ENCODE data around the gene PARP16.

PARP16 gene

DNA sequence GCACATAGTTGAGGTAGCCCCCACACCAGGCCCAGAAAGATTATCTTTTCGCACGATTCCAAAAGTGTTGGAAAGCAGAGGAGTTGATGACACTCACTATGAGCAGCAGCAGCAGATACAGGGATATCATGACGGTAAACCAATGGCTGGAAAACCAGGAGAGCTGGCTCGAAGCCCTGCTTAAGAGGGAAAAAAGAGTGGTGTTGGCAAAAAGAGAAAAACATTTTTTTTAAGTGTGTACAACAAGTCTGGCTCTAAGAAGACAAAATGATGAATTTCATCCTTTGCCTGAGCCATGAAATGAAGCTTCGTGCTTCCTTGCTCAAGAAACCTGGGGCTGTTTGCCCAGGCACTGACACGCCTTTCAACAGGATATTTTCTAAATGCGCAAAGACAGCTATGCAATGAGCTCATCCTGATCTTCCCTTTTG lies 27.3 kb downstream of the PARP16 start:
- peak overlapping the region; percentile 86 for H3K27ac ChIP-seq (ENCODE audit: low read depth, low read length)
- peaks cover 0 to 52% (median 32%) of the 10 kb centered on the region in 5 donors for H3K36me3 ChIP-seq (ENCODE audit: control insufficient read depth in 5 of 5, insufficient read depth in 5 of 5, low read length in 5 of 5)
- no peak overlapping the region for H3K4me3 ChIP-seq (ENCODE audit: low read depth in 1 of 5, low read length in 5 of 5)
- H3K9me3 ChIP-seq (ENCODE audit: control insufficient read depth in 5 of 5, low read length in 5 of 5) = no peaks in the 10 kb centered on the region
- H3K27me3 ChIP-seq (ENCODE audit: control insufficient read depth in 5 of 5, insufficient read depth in 4 of 5, low read length in 5 of 5) = no peaks in the 10 kb centered on the region
- peaks cover 8 to 42% (median 26%) of the 10 kb centered on the region in 5 donors for H3K4me1 ChIP-seq (ENCODE audit: control insufficient read depth in 5 of 5, insufficient read depth in 5 of 5, low read length in 5 of 5)
- H3K9ac ChIP-seq (ENCODE audit: low read length in 5 of 5) = peak overlapping the region in 1 of 5 donors; percentile 34

DNA sequence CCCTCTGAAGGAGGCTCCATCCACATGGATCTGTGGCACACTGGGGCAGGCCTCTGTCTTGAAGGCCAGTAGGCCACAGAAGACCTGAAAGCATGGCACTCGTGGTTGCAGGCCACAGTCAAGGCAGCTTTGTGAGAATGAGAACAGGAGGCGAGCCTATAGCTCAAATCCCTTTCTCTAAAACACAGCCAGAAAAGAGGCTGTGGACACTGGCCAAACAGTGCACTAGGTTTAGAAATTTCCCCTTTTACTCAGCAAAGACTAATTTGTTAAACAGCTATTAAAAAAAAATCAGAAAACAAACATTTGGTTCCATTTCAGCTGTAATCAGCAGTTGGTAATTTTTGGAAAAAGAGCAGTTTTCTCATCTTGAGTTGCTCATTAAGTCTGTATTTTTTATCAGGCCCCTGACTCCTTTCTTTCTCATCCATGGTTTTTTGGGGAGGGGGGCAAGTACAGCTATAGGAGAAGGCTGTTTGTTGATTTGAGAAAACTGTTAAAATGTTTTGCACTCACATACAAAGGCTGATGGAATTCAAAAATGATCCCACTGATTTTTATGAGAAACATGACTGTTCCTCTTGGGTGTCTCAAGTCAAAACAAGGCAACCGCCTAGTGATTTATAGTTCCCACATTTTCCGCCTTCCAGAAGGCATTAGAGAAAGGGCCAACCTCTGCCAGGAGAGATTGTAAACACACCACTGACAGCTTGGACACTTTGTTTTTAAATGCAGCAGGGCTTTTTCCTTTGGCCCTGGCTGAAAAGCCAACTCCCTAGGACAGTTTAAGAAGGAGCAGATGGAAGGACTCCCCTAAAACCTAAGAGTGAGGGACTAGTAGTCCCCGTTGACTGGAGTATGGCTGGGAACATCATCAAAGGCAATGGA lies 28.1 kb downstream of the PARP16 start:
- Histone ChIP-seq H3K27ac (ENCODE audit: low read depth, low read length) (peak overlapping the region; percentile 86), H3K9me3 (ENCODE audit: control insufficient read depth in 5 of 5, low read length in 5 of 5) (no peaks in the 10 kb centered on the region), H3K27me3 (ENCODE audit: control insufficient read depth in 5 of 5, insufficient read depth in 4 of 5, low read length in 5 of 5) (no peaks in the 10 kb centered on the region), H3K9ac (ENCODE audit: low read length in 5 of 5) (peak overlapping the region in 2 of 5 donors; percentile 6 to 34), H3K4me1 (ENCODE audit: control insufficient read depth in 5 of 5, insufficient read depth in 5 of 5, low read length in 5 of 5) (peaks cover 8 to 47% (median 26%) of the 10 kb centered on the region in 5 donors), H3K4me3 (ENCODE audit: low read depth in 1 of 5, low read length in 5 of 5) (no peak overlapping the region), H3K36me3 (ENCODE audit: control insufficient read depth in 5 of 5, insufficient read depth in 5 of 5, low read length in 5 of 5) (peaks cover 0 to 52% (median 32%) of the 10 kb centered on the region in 5 donors)

DNA sequence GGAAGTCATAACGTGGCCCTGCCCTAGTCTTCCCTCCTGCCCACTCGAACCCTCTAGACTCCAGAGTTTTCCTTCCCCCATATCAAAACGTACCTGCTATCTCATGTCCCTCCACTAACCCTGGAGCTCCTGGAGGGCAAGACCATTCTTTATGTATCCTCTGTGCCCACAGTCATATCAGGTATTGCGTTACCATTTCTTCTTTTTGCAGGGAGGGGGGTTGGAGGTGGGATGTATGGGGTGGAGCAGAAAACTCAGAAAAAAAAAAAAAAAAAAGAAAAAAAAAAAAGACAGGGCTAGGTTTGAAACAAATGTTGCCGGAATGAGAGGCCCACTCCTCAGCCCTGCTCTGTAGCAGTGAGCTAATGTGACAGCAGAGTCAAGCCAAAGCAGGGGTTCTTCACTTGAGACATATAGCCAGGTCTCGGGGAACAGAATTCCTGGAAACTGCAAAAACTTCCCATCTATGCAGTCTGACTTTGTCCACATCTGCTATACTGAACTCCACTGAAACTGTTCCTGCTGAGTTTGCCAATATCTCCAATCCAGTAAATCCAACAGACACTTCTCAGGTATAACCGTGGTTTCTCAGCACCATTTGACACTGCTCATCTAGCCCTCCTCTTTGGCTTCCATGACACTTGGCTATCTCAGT lies 31.1 kb downstream of the PARP16 start:
- Histone ChIP-seq H3K9ac (ENCODE audit: low read length in 5 of 5) (no peak overlapping the region), H3K9me3 (ENCODE audit: control insufficient read depth in 5 of 5, low read length in 5 of 5) (no peaks in the 10 kb centered on the region), H3K27ac (ENCODE audit: low read depth, low read length) (no peak overlapping the region), H3K36me3 (ENCODE audit: control insufficient read depth in 5 of 5, insufficient read depth in 5 of 5, low read length in 5 of 5) (peaks cover 0 to 33% (median 18%) of the 10 kb centered on the region in 5 donors), H3K27me3 (ENCODE audit: control insufficient read depth in 5 of 5, insufficient read depth in 4 of 5, low read length in 5 of 5) (no peaks in the 10 kb centered on the region), H3K4me3 (ENCODE audit: low read depth in 1 of 5, low read length in 5 of 5) (no peak overlapping the region), H3K4me1 (ENCODE audit: control insufficient read depth in 5 of 5, insufficient read depth in 5 of 5, low read length in 5 of 5) (peaks cover 12 to 53% (median 31%) of the 10 kb centered on the region in 5 donors)

DNA sequence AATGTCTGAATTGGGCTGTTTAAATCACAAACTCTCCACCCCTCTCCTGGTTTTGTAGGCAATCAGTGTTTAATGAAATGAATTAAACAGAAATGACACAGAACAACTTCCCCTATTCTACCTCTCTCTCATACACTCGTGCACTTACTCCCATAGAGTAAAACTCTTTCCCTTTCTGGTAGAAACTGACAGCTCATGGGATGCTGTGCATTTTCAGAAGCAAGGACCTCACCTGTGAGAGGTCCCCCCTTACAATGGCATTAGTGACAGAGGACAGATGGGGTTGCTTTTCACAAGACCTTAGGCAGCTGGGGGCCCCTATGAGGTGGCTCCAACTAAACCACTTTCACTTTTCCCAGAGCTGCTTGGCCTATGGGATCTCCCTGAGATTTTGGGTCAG lies 31.9 kb downstream of the PARP16 start:
- Histone ChIP-seq H3K27me3 (ENCODE audit: control insufficient read depth in 5 of 5, insufficient read depth in 4 of 5, low read length in 5 of 5) (no peaks in the 10 kb centered on the region), H3K4me1 (ENCODE audit: control insufficient read depth in 5 of 5, insufficient read depth in 5 of 5, low read length in 5 of 5) (peaks cover 12 to 46% (median 26%) of the 10 kb centered on the region in 5 donors), H3K4me3 (ENCODE audit: low read depth in 1 of 5, low read length in 5 of 5) (no peak overlapping the region), H3K27ac (ENCODE audit: low read depth, low read length) (no peak overlapping the region), H3K36me3 (ENCODE audit: control insufficient read depth in 5 of 5, insufficient read depth in 5 of 5, low read length in 5 of 5) (peaks cover 0 to 24% (median 10%) of the 10 kb centered on the region in 5 donors), H3K9ac (ENCODE audit: low read length in 5 of 5) (no peak overlapping the region), H3K9me3 (ENCODE audit: control insufficient read depth in 5 of 5, low read length in 5 of 5) (no peaks in the 10 kb centered on the region)

DNA sequence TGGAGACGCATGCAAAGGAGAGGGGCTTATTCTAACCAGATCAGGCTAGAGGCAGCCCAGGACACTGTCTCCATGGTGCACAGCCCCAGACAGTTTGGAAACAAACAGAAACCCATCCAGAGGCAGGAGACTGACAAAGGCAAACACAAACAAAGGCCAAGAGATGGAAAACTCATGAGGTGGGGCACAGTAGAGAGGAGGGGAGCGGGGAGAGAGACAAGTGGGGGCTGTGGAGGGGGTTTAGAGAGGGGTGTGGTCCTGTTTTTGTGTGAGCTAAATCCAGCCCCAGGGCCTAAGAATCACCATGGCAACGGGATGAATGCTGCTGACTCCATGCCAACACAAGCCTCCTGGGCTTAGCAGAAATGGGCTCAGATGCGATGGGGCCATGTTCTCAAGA lies 32.3 kb downstream of the PARP16 start:
- H3K36me3 ChIP-seq (ENCODE audit: control insufficient read depth in 5 of 5, insufficient read depth in 5 of 5, low read length in 5 of 5) = peaks cover 0 to 20% (median 6%) of the 10 kb centered on the region in 5 donors
- H3K9me3 ChIP-seq (ENCODE audit: control insufficient read depth in 5 of 5, low read length in 5 of 5) = no peaks in the 10 kb centered on the region
- no peak overlapping the region for H3K9ac ChIP-seq (ENCODE audit: low read length in 5 of 5)
- H3K4me3 ChIP-seq (ENCODE audit: low read depth in 1 of 5, low read length in 5 of 5) = no peak overlapping the region
- H3K4me1 ChIP-seq (ENCODE audit: control insufficient read depth in 5 of 5, insufficient read depth in 5 of 5, low read length in 5 of 5) = peaks cover 12 to 42% (median 22%) of the 10 kb centered on the region in 5 donors
- H3K27ac ChIP-seq (ENCODE audit: low read depth, low read length) = no peak overlapping the region
- H3K27me3 ChIP-seq (ENCODE audit: control insufficient read depth in 5 of 5, insufficient read depth in 4 of 5, low read length in 5 of 5) = no peaks in the 10 kb centered on the region

DNA sequence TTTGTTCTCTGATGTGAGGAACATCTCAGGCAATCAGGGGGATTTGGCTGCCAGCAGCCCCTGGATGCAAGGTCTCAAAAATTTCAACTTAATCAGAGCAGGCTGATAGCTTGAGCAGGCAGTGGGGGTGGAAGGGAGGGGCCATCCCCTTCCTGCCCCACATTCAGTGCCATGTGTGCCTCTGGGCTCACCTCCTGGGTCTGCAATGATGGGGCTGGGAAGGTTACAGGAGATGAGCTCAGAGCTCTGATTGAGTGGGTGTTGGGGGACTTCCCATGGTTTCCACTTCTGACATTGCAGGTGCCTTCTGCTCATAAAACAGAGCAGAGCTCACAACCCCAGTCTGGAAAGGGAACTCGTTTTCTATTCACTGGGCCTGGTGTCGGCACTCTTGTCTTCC lies 37.0 kb downstream of the PARP16 start:
- Histone ChIP-seq H3K36me3 (ENCODE audit: control insufficient read depth in 5 of 5, insufficient read depth in 5 of 5, low read length in 5 of 5) (peaks cover 0 to 4% (median 0%) of the 10 kb centered on the region in 5 donors), H3K4me3 (ENCODE audit: low read depth in 1 of 5, low read length in 5 of 5) (no peak overlapping the region), H3K27me3 (ENCODE audit: control insufficient read depth in 5 of 5, insufficient read depth in 4 of 5, low read length in 5 of 5) (no peaks in the 10 kb centered on the region), H3K9ac (ENCODE audit: low read length in 5 of 5) (no peak overlapping the region), H3K4me1 (ENCODE audit: control insufficient read depth in 5 of 5, insufficient read depth in 5 of 5, low read length in 5 of 5) (peaks cover 2 to 21% (median 10%) of the 10 kb centered on the region in 5 donors), H3K27ac (ENCODE audit: low read depth, low read length) (no peak overlapping the region), H3K9me3 (ENCODE audit: control insufficient read depth in 5 of 5, low read length in 5 of 5) (no peaks in the 10 kb centered on the region)

DNA sequence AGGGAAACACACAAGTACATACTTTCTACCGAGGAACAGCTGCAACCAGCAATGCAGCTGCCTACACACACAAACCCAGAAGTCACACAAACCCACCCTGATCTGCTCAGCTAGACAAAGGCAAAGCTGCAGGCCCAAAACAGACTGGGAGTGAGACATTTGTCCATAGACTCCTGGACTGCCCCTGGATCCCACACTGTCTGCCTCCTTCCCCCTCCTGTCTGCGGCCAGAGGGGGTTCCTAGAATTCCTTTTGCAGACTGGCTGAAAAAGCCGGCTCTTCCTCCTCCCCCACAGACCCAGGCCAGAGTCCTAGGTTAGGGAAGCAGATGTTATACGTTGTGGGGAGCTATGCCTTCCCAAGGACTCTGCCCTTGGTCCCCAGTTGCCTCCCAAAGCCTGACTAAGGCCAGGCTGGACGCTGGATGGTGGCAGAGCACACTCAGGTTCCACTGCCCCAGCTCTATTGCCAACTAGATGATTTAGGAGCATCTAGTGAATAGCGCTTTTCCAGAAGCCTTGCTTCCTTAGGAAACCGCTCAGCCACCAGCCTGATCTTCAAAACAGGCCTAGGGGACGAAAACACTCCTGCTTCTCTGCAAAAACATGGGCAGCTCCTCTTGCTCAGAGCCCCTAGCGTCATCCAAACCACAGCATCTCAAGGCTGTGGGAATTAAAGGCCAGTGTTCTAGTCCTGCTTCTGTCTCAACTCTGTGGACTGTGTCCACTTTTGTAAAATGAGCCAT lies 38.0 kb downstream of the PARP16 start:
- Histone ChIP-seq H3K27ac (ENCODE audit: low read depth, low read length) (no peak overlapping the region), H3K4me3 (ENCODE audit: low read depth in 1 of 5, low read length in 5 of 5) (no peak overlapping the region), H3K9me3 (ENCODE audit: control insufficient read depth in 5 of 5, low read length in 5 of 5) (no peaks in the 10 kb centered on the region), H3K4me1 (ENCODE audit: control insufficient read depth in 5 of 5, insufficient read depth in 5 of 5, low read length in 5 of 5) (peaks cover 0 to 14% (median 10%) of the 10 kb centered on the region in 5 donors), H3K36me3 (ENCODE audit: control insufficient read depth in 5 of 5, insufficient read depth in 5 of 5, low read length in 5 of 5) (peaks cover 0 to 4% (median 0%) of the 10 kb centered on the region in 5 donors), H3K9ac (ENCODE audit: low read length in 5 of 5) (no peak overlapping the region), H3K27me3 (ENCODE audit: control insufficient read depth in 5 of 5, insufficient read depth in 4 of 5, low read length in 5 of 5) (no peaks in the 10 kb centered on the region)

DNA sequence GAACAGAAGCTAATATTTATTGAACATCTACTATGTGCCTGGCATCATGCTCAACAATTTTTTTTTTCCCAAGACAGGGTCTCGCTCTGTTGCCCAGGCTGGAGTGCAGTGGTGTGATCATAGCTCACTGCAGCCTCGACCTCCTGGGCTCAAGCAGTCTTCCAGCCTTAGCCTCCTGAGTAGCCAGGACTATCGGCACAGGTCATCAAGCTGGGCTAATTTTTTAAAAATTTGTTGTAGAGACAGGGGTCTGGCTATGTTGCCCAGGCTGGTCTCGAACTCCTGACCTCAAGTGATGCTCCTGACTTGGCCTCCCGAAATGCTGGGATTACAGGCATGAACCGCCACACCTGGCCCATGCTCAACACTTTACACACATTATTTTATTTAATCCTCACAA lies 39.7 kb downstream of the PARP16 start:
- Histone ChIP-seq H3K27me3 (ENCODE audit: control insufficient read depth in 5 of 5, insufficient read depth in 4 of 5, low read length in 5 of 5) (no peaks in the 10 kb centered on the region), H3K36me3 (ENCODE audit: control insufficient read depth in 5 of 5, insufficient read depth in 5 of 5, low read length in 5 of 5) (peaks cover 0 to 4% (median 0%) of the 10 kb centered on the region in 5 donors), H3K27ac (ENCODE audit: low read depth, low read length) (no peak overlapping the region), H3K9ac (ENCODE audit: low read length in 5 of 5) (no peak overlapping the region), H3K4me3 (ENCODE audit: low read depth in 1 of 5, low read length in 5 of 5) (no peak overlapping the region), H3K9me3 (ENCODE audit: control insufficient read depth in 5 of 5, low read length in 5 of 5) (no peaks in the 10 kb centered on the region), H3K4me1 (ENCODE audit: control insufficient read depth in 5 of 5, insufficient read depth in 5 of 5, low read length in 5 of 5) (peaks cover 0 to 14% (median 6%) of the 10 kb centered on the region in 5 donors)

DNA sequence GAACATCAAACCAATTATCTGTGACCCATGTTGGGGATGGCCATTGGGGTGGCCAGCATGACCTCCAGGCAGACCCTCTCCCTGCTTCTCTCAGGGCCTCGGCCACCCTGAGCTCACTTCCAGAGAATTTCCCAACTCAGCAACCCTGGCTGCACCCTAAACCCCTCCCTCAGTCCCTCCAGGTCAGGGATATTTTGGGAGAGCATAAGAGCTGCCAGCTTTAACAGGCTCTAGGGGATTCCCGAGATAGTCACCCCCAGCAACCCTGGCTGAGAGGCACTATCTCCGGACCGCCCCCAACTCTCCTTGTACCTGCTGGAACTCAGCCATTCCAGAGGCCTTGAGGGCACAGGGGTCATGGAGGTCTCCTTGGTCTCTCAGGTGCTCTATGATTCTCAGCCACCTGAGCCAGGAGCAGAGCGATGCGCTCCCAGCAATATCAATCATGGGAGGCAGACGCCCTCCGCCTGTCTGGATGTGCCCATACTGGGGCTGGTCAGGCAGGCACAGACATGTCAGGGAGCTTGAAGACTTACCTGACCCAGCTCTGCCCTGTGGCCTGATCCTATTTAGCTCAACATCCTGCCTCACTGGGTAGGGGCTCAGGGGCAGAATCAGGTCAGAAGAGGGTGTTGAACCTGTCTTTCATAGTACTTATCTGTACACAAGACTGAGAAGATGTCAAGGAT lies 40.5 kb downstream of the PARP16 start:
- H3K27me3 ChIP-seq (ENCODE audit: control insufficient read depth in 5 of 5, insufficient read depth in 4 of 5, low read length in 5 of 5) = no peaks in the 10 kb centered on the region
- peaks cover 0 to 4% (median 0%) of the 10 kb centered on the region in 5 donors for H3K36me3 ChIP-seq (ENCODE audit: control insufficient read depth in 5 of 5, insufficient read depth in 5 of 5, low read length in 5 of 5)
- no peak overlapping the region for H3K4me3 ChIP-seq (ENCODE audit: low read depth in 1 of 5, low read length in 5 of 5)
- H3K9ac ChIP-seq (ENCODE audit: low read length in 5 of 5) = no peak overlapping the region
- peaks cover 0 to 14% (median 6%) of the 10 kb centered on the region in 5 donors for H3K4me1 ChIP-seq (ENCODE audit: control insufficient read depth in 5 of 5, insufficient read depth in 5 of 5, low read length in 5 of 5)
- no peak overlapping the region for H3K27ac ChIP-seq (ENCODE audit: low read depth, low read length)
- no peaks in the 10 kb centered on the region for H3K9me3 ChIP-seq (ENCODE audit: control insufficient read depth in 5 of 5, low read length in 5 of 5)

All from subcutaneous abdominal adipose tissue (tissue), 5 donors.